ENCODE results near the gene TMPRSS3.

Gene TMPRSS3

DNA sequence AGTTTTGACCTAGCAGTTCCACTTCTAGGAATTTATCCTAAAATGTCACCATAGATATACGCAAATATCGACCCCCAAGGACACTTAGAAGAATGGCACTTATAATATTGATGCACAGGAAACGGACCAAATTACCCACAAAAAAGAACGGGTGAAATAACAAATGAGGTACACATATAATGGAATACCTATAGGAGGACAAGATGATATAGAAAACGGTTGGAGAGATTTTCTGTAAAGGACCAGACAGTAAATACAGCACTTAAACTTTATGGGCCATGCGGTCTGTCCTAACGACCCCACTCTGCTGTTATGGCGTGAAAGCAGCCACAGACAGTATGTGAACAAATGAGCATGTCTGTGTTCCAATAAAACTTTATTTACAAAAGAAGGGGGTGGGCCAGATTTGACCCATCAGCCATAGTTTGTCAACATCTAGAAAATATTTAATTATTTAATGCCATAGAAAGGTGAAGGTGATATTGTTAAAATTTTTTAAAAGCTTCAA, 2.4 kb downstream of the TMPRSS3 start:
- no peak overlapping the region for H3K27ac ChIP-seq
- TF ChIP-seq CTCF (IDR thresholded peaks at IDR 0.05) (no peak), ZFX (IDR thresholded peaks at IDR 0.05; ENCODE audit: borderline replicate concordance) (no peak)

DNA sequence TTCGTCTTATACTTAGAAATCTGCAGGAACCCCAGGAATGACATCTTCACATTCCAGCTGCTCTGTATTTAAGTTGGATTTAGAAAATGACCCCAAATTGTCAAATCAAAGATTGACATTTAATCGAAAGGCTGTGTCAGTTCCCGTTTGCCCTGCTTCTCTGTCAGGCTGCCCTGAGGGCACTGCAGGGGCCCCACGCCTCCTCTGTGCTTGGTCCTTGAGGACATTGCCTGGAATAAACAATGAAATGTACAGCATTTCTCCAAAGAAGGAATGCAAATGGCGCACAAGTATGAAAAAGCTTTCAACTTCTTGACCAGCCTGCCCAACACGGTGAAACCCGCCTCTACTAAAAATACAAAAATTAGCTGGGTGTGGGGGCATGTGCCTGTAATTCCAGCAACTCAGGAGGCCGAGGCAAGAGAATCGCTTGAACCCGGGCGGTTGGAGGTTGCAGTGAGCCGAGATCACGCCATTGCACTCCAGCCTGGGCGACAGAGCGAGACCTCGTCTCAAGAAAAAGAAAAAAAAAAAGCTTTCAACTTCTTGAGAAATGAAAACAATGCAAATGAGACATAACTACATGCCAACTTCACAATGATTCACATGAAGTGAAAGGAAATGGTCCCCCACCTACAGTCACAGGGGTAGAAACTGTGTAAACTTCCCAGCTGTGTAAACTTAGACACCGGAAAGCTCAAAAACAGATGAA, 3.0 kb downstream of the TMPRSS3 start:
- no peak for TF ChIP-seq CTCF (IDR thresholded peaks at IDR 0.05)
- no peak for TF ChIP-seq ZFX (IDR thresholded peaks at IDR 0.05; ENCODE audit: borderline replicate concordance)
- H3K27ac ChIP-seq, result no peak overlapping the region

GRCh38 chr21:42391297-42391696, 4.6 kb downstream of the TMPRSS3 start:
- TF ChIP-seq CTCF (IDR thresholded peaks at IDR 0.05), result no peak
- TF ChIP-seq ZFX (IDR thresholded peaks at IDR 0.05; ENCODE audit: borderline replicate concordance), result no peak
- no peak overlapping the region for H3K27ac ChIP-seq

DNA sequence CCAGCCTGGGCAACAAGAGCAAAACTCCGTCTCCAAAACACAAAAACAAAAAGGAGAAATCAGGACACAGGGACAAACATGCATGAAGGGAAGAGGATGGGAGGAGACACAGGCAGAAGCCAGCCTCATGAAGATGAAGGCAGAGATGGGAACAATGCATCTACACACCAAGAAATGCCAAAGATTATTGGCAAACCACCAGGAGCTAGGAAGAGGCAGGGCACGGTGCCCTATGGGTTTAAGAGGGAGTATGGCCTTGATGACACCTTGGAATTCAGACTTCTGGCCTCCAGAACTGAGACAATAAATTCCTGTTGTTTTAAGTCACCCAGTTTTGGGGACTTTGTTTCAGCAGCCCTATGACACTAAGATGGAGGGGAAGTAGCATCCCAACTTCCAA, 5.2 kb downstream of the TMPRSS3 start:
- TF ChIP-seq ZFX (IDR thresholded peaks at IDR 0.05; ENCODE audit: borderline replicate concordance) (no peak), CTCF (IDR thresholded peaks at IDR 0.05) (no peak)
- no peak overlapping the region for H3K27ac ChIP-seq

GRCh38 chr21:42390193-42390592, 5.7 kb downstream of the TMPRSS3 start:
- TF ChIP-seq CTCF (IDR thresholded peaks at IDR 0.05) (no peak), ZFX (IDR thresholded peaks at IDR 0.05; ENCODE audit: borderline replicate concordance) (no peak)
- no peak overlapping the region for H3K27ac ChIP-seq

GRCh38 chr21:42389449-42389835, 6.4 kb downstream of the TMPRSS3 start:
- no peak overlapping the region for H3K27ac ChIP-seq
- TF ChIP-seq ZFX (IDR thresholded peaks at IDR 0.05; ENCODE audit: borderline replicate concordance) (no peak), CTCF (IDR thresholded peaks at IDR 0.05) (no peak)

DNA sequence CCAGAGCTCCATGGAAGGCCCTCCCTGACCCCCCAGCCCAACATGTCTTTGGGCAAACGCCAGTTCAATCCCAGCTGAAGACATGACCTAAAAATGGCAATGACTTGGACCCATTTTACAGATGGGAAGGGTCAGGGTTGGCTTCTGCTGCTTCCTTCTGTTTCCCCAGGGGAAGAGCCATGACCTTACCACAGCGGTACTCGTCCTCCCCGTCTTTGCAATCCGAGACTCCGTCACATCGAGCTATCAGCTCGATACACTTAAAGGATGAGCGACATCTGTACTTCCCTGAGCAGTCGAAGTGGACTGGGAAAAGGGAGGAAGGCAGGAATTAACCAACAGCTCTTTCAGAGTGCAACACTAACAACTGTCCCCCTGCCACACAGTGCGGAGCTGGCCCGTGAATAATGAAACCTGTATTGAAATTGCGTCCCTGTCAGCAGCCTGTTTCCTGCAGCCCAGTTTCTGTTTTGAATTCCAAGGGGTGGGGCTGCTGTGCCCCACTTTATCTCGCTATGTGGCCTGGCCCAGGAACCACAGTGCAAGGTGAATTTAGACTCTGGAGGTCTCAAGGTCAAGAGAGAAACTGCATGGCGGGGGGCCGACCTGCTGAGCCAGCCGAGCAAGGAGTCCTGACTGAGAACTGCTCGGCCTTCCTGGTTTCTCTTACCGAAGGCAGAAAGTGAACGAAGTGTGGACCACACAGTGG, 7.0 kb downstream of the TMPRSS3 start:
- no peak overlapping the region for H3K27ac ChIP-seq
- TF ChIP-seq CTCF (IDR thresholded peaks at IDR 0.05) (no peak), ZFX (IDR thresholded peaks at IDR 0.05; ENCODE audit: borderline replicate concordance) (no peak)

Data from 22Rv1 (cell line).